Esophagus muscularis mucosa (tissue), 4 donors: ENCODE results near the gene SECTM1. TPM values are rescaled to one million over a fixed set of nuclear protein-coding genes. Genes with fewer than 3 reads are reported as not detected.

Experiments
- DNase-seq: peaks from one replicate; pipeline ENCODE4 v3.0.0-alpha.2; 2017; ENCODE audit errors: extremely low spot score
- H3K27ac ChIP-seq, 4 donors: fragments of 200-600 bp; sonication (generic); replicated peaks in 1 of 4; 1 replicate in 3 of 4; 2 replicates in 1 of 4; pipeline ENCODE4 v1.5.1; 2016 to 2019; ENCODE audit warnings: mild to moderate bottlenecking in 1 of 4
- H3K27me3 ChIP-seq, 4 donors: fragments of 200-600 bp; sonication (generic); one replicate each; pipeline versions ENCODE4 v1.5.1 to v1.6.0; 2016 to 2019
- H3K36me3 ChIP-seq, 4 donors: fragments of 200-600 bp; sonication (generic); one replicate each; pipeline ENCODE4 v1.5.1; 2016 to 2019
- H3K4me1 ChIP-seq, 4 donors: fragments of 200-600 bp; sonication (generic); one replicate each; pipeline ENCODE4 v1.5.1; 2016 to 2019
- H3K4me3 ChIP-seq, 4 donors: fragments of 200-600 bp; sonication (generic); 1 replicate in 2 of 4; 2 replicates in 2 of 4; pipeline ENCODE4 v1.5.1; 2016 to 2019; ENCODE audit warnings: mild to moderate bottlenecking in 4 of 4, moderate library complexity in 1 of 4
- H3K9me3 ChIP-seq, 4 donors: fragments of 200-600 bp; sonication (generic); 1 replicate in 3 of 4; 2 replicates in 1 of 4; pipeline ENCODE4 v1.5.1; 2016 to 2019
- CTCF ChIP-seq, 3 experiments: fragments of 200-600 bp in 2 of 3; fragments of 450-650 bp in 1 of 3; sonication (generic) in 2 of 3; IDR thresholded peaks; one replicate each; pipeline ENCODE4 v1.5.1; 2017 to 2019; ENCODE audit warnings: antibody characterized with exemption in 3 of 3, mild to moderate bottlenecking in 2 of 3, moderate library complexity in 1 of 3
- EP300 ChIP-seq: sonication (generic); formaldehyde crosslinking; IDR thresholded peaks from one replicate; pipeline ENCODE4 v1.6.1; 2017; ENCODE audit warnings: antibody characterized with exemption
- POLR2A ChIP-seq: fragments of 450-650 bp; IDR thresholded peaks from one replicate; pipeline ENCODE4 v1.6.1; 2017; ENCODE audit warnings: antibody characterized with exemption, moderate library complexity, mild to moderate bottlenecking, low read depth
- POLR2AphosphoS5 ChIP-seq, 2 donors: sonication (generic); formaldehyde crosslinking; IDR thresholded peaks; one replicate each; pipeline ENCODE4 v1.6.1; 2017; ENCODE audit warnings: antibody characterized with exemption in 2 of 2
- WGBS: methylation state at CpG from one replicate; pipeline ENCODE4 v1.1.5; 2018; 5-methylcytosine and 5-hydroxymethylcytosine counted together
- intact Hi-C: fragments of 100-400 bp; cut with DNase I; formaldehyde crosslinking; loops from one replicate; pipeline ENCODE4 v1.15.1; 2023
- total RNA-seq, 4 donors: library from RNA; depleted of rRNA; stranded (reverse); fragments of >200 nt; gene quantifications; one replicate each; pipeline versions ENCODE4 v1.1.0 to v1.2.1, GENCODE V29; 2016

Gene SECTM1
- total RNA-seq, 4 donors from 2014 or later: 10.0 to 41.1 (median 22.2) TPM

DNA sequence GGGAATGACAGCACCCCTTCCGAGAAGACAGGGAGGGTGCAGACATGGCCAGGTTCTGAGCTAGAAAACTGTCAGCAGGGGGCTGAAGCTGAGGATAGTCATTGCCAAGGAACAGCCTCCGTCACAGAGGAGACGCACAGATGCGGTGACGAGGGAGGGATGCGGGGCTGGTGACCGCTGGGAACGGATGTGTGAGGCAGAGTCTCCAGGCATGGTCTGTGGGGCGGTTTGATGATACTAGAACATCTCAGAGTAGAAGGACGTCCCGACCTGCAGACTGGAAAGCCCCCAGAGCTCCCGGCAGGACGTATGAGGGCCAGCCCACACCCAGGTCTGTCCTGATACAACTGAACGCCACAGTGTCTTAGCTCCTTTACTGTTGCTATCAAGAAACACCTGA, 58.2 kb downstream of the SECTM1 start:
- intact Hi-C loops: loop anchor here (2.0 kb wide), 1 partner anchor 15 kb away; no protein-coding TSS in a partner anchor
- Histone ChIP-seq H3K4me1 (peaks cover 34 to 44% (median 39%) of the 10 kb centered on the region in 4 donors), H3K4me3 (no peak overlapping the region), H3K9me3 (no peaks in the 10 kb centered on the region), H3K36me3 (peaks cover 8 to 28% (median 20%) of the 10 kb centered on the region in 4 donors), H3K27me3 (no peaks in the 10 kb centered on the region), H3K27ac (no peak overlapping the region)
- TF ChIP-seq POLR2A (no peak), POLR2AphosphoS5 (IDR thresholded peaks at IDR 0.05) (no peak), EP300 (no peak), CTCF (IDR thresholded peaks at IDR 0.05) (no peak)
- WGBS: 95% methylated on average over 14 of the region's 14 CpGs
- no peak for DNase-seq

DNA sequence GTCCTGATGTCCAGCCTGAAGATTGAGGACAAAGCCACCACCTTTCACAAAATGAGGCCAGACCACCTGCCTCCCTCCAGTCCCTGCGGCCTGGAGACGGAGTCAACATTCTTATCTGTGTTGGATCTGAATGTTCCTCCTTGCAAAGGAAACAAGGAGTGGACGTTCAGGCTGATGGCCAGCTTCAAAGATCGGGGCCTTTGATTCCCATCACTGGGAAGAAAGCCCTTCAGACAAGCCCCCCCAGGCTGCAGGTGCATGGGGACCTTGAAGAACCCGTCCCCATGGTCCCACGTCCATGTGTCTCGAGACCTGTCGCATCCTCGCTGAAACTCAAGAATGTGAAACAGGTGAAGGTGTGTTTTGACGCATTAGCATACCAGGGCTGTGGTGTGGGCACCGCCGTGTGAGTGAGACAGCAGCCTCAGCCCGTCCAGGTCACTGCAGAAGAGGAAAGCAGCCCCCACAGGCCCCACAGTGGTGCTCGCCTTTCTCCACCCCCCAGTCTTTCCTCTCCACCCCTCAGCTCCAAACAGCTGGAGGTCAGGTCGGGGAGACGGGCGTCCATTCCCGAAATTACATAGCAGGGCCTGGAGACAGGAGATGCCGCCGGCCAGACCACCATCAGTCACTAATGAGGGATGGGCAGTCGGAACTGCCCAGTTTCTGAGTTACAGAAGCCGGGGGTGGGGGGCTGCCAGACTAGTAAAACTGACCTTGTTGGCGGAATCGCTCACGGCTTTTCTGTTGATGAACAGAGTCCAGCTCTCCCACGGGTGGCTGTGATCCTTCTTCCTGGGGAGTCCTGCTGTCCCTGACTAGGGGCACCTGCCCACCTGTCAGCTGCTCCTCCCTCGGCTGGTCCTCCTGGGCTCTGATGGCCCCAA, 59.2 kb downstream of the SECTM1 start:
- Histone ChIP-seq H3K27me3 (no peaks in the 10 kb centered on the region), H3K4me1 (peaks cover 42 to 53% (median 49%) of the 10 kb centered on the region in 4 donors), H3K36me3 (peaks cover 8 to 33% (median 23%) of the 10 kb centered on the region in 4 donors), H3K4me3 (peak overlapping the region; percentile 98 to 100 (median 100)), H3K27ac (peak overlapping the region; percentile 99 to 100 (median 100)), H3K9me3 (no peaks in the 10 kb centered on the region)
- WGBS: 70% methylated on average over 23 of the region's 27 CpGs
- DNase-seq: no peak
- intact Hi-C loops: loop anchor here (2.0 kb wide), 1 partner anchor 16 kb away; no protein-coding TSS in a partner anchor
- TF ChIP-seq CTCF (IDR thresholded peaks at IDR 0.05) (no peak), EP300 (no peak), POLR2A (no peak), POLR2AphosphoS5 (IDR thresholded peaks at IDR 0.05) (no peak)

DNA sequence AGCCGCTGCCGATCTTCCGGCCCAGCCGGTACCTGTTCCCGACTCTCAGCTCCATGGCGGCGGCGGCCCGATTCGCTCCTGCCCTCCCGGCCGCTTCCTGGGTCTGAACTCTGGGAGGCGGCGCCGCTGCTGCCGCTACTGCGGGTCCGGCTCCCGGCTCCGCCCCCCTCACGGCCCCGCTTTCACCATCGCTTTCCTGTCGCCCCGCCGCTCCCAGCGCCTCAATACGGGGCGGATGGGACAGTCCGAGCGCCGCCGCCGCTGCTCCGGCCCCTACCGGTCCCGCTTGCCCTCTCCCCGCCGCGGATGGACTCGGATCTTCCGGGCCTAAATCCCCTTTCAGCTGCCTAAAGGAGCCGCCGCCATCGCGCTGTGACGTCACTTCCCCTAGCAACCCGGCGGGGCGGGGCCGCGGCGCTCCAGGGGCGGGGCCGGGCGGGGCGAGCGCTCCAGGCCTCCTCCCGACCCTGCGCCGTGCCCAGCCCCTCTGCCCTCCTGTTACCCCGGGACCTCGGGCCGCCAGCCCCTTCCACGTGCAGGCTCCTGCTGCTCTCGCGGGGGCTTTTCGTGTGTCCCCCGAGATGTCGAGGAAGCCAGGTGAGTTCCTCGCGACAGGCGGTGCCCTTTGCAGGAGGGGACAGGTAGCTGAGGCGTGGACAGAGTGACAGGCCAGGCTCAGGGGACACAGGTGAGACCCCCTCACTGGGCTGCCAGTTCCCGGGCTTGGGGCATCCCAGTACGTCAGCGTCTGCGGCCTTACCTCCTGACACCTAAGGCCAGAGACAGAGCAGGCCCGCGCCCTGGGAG, 60.0 kb downstream of the SECTM1 start, which contains the start of gene CSNK1D:
Gene CSNK1D (minus strand): TSS at position 374 of the 807 bp plus-strand sequence. CDS start 319 bp downstream, at position 55.
- intact Hi-C loops: loop anchor here (2.0 kb wide), 1 partner anchor 17 kb away; no protein-coding TSS in a partner anchor
- Histone ChIP-seq H3K27ac (peak within 1 kb of the TSS; percentile 99 to 100 (median 100)), H3K36me3 (peaks cover 8 to 36% (median 27%) of the 10 kb centered on the region in 4 donors), H3K9me3 (no peaks in the 10 kb centered on the region), H3K4me1 (peaks cover 50 to 62% (median 57%) of the 10 kb centered on the region in 4 donors), H3K4me3 (peak within 1 kb of the TSS; percentile 98 to 100 (median 100)), H3K27me3 (no peaks in the 10 kb centered on the region)
- 8% methylated on average over 29 of the region's 80 CpGs for WGBS
- peak; percentile 98 for DNase-seq
- TF ChIP-seq POLR2A (peak; percentile 86), POLR2AphosphoS5 (IDR thresholded peaks at IDR 0.05) (peak; percentile 78 to 95), CTCF (IDR thresholded peaks at IDR 0.05) (no peak), EP300 (no peak)

GRCh38 chr17:82272495-82273326, 60.9 kb downstream of the SECTM1 start:
- peaks cover 58 to 70% (median 65%) of the 10 kb centered on the region in 4 donors for H3K4me1 ChIP-seq
- peak overlapping the region; percentile 98 to 100 (median 100) for H3K4me3 ChIP-seq
- peak overlapping the region; percentile 99 to 100 (median 100) for H3K27ac ChIP-seq
- H3K36me3 ChIP-seq: peaks cover 8 to 40% (median 24%) of the 10 kb centered on the region in 4 donors
- DNase-seq: no peak
- TF ChIP-seq CTCF (IDR thresholded peaks at IDR 0.05): no peak
- peak; percentile 4 to 11 for TF ChIP-seq POLR2AphosphoS5 (IDR thresholded peaks at IDR 0.05)
- TF ChIP-seq POLR2A: no peak
- no peak for TF ChIP-seq EP300
- WGBS: 2% methylated on average over 12 of the region's 57 CpGs
- no peaks in the 10 kb centered on the region for H3K27me3 ChIP-seq
- intact Hi-C loops: no loop called here
- no peaks in the 10 kb centered on the region for H3K9me3 ChIP-seq
